ENCODE results near the gene ARMC5. TPM values are rescaled to one million over a fixed set of nuclear protein-coding genes. Genes with fewer than 3 reads are reported as not detected.
A peak's percentile ranks its signal among the peaks of the same experiment; 100 is the strongest.

Gene ARMC5
- total and polyA plus RNA-seq, 9 of the 15 experiments (the other 6 are each of a cell fraction or from before 2014, with no cell fraction given): 0.11 to 13.5 (median 2.1) TPM

GRCh38 chr16:31456988-31457360 lies 2.3 kb upstream of the ARMC5 start:
- Histone ChIP-seq H3K4me2 (ENCODE audit: insufficient read depth, low read length) (peak overlapping the region; percentile 97), H3K4me1 (replicated peaks in 1 of 2; ENCODE audit: control insufficient read depth in 2 of 2, insufficient read depth in 2 of 2, low read length in 2 of 2) (peaks cover 49 to 65% of the 10 kb centered on the region in 2 experiments), H3K27ac (ENCODE audit: extremely low read depth, low read depth, low read length) (peak overlapping the region; percentile 12; the same call in 1 of the 3 replicates), H2AFZ (ENCODE audit: low read depth, low read length) (no peak overlapping the region), H3K9ac (ENCODE audit: insufficient read depth in 1 of 2, low read depth in 2 of 2, low read length in 2 of 2) (peak overlapping the region; percentile 98 to 100), H4K20me1 (replicated peaks; ENCODE audit: control insufficient read depth, insufficient read depth, low read length) (peaks cover 4% of the 10 kb centered on the region), H3K9me3 (replicated peaks; ENCODE audit: control insufficient read depth, insufficient read depth, low read depth, low read length) (no peaks in the 10 kb centered on the region), H3K36me3 (ENCODE audit: control insufficient read depth, insufficient read depth, low read length) (peaks cover 29% of the 10 kb centered on the region; the same call in 1 of the 3 replicates), H3K9me1 (ENCODE audit: control insufficient read depth, insufficient read depth, low read length) (no peaks in the 10 kb centered on the region), H3K27me3 (ENCODE audit: control insufficient read depth in 2 of 2, insufficient read depth in 2 of 2, low read length in 2 of 2) (no peaks in the 10 kb centered on the region), H3K4me3 (peak overlapping the region; percentile 83), H3K79me2 (ENCODE audit: control insufficient read depth, insufficient read depth, low read length) (peaks cover 63% of the 10 kb centered on the region)
- ChIA-PET POLR2A (interaction anchor here (0.6 to 0.8 kb wide), 2 partner anchors 258 to 277 kb away, joined by 3 read pairs; no protein-coding TSS in a partner anchor), CTCF (ENCODE audit: low intra/inter-chr PET ratio) (no interaction called here)
- in situ Hi-C loops (cut with MboI): loop anchor here (10.0 kb wide), 1 partner anchor 238 kb away; no protein-coding TSS in a partner anchor
- BruUV-seq (replicated peaks): no TSS peak
- FAIRE-seq (no peak), ATAC-seq (no peak), DNase-seq (ENCODE audit: extremely low read depth in 1 of 4, low spot score in 3 of 4) (peak in 2 of 4 experiments; percentile 3 to 4)
- WGBS (ENCODE audit: insufficient coverage, low coverage, missing lambda C conversion rate): 33% methylated on average over 8 of the region's 8 CpGs
- intact Hi-C loops (cut with micrococcal nuclease): loop anchor here (5.0 to 10.0 kb wide), 3 partner anchors 50 to 502 kb away; partner anchors contain the start of genes RUSF1 and SETD1A
- TF ChIP-seq, protein P1, sequence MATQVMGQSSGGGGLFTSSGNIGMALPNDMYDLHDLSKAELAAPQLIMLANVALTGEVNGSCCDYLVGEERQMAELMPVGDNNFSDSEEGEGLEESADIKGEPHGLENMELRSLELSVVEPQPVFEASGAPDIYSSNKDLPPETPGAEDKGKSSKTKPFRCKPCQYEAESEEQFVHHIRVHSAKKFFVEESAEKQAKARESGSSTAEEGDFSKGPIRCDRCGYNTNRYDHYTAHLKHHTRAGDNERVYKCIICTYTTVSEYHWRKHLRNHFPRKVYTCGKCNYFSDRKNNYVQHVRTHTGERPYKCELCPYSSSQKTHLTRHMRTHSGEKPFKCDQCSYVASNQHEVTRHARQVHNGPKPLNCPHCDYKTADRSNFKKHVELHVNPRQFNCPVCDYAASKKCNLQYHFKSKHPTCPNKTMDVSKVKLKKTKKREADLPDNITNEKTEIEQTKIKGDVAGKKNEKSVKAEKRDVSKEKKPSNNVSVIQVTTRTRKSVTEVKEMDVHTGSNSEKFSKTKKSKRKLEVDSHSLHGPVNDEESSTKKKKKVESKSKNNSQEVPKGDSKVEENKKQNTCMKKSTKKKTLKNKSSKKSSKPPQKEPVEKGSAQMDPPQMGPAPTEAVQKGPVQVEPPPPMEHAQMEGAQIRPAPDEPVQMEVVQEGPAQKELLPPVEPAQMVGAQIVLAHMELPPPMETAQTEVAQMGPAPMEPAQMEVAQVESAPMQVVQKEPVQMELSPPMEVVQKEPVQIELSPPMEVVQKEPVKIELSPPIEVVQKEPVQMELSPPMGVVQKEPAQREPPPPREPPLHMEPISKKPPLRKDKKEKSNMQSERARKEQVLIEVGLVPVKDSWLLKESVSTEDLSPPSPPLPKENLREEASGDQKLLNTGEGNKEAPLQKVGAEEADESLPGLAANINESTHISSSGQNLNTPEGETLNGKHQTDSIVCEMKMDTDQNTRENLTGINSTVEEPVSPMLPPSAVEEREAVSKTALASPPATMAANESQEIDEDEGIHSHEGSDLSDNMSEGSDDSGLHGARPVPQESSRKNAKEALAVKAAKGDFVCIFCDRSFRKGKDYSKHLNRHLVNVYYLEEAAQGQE (IDR thresholded peaks at IDR 0.05; ENCODE audit: borderline replicate concordance): peak; percentile 79
- TF ChIP-seq, protein P1 (CRISPR knock-in tag; IDR thresholded peaks at IDR 0.05; ENCODE audit: low read depth): no peak
- TF ChIP-seq E2F6 (IDR thresholded peaks at IDR 0.05; ENCODE audit: borderline replicate concordance in 1 of 2, extremely low read depth in 1 of 2, insufficient read depth in 1 of 2, insufficient read length in 1 of 2, low read depth in 1 of 2, low read length in 1 of 2, poor library complexity in 1 of 2, severe bottlenecking in 1 of 2): peak; percentile 18 to 66
- no peak for TF ChIP-seq HNRNPK (IDR thresholded peaks at IDR 0.05; ENCODE audit: low read depth, low read length, poor library complexity, severe bottlenecking)
